Activated naive CD4-positive, alpha-beta T cell treated with anti-CD3 and anti-CD28 coated beads, Interleukin-2, amount 50 U/mL, for 16 hours (primary cell): ENCODE data around the gene MARCKSL1.
"Not testable (repeated sequence)": the region's sequence is repeated elsewhere in the genome, so short reads cannot be mapped to it uniquely, and the experiment has no call there.

ENCODE experiments used
- DNase-seq: peaks from one replicate; pipeline ENCODE4 v3.0.0-alpha.2; 2020

The MARCKSL1 gene

GRCh38 chr1:32331549-32331948, 4.5 kb downstream of the MARCKSL1 start:
- DNase-seq, result no peak

GRCh38 chr1:32330558-32331151, 5.4 kb downstream of the MARCKSL1 start:
- DNase-seq, result no peak

- no peak for DNase-seq
These were observed 6.0 kb downstream of the MARCKSL1 start for GRCh38 chr1:32329931-32330466.

- no peak for DNase-seq
These were observed 8.8 kb downstream of the MARCKSL1 start for GRCh38 chr1:32327204-32327603.

GRCh38 chr1:32321712-32322291, 14.2 kb downstream of the MARCKSL1 start:
- DNase-seq, result no peak

- no peak for DNase-seq
These were observed 17.7 kb downstream of the MARCKSL1 start for GRCh38 chr1:32318127-32318869.

GRCh38 chr1:32316903-32317277, 19.1 kb downstream of the MARCKSL1 start:
- no peak for DNase-seq

GRCh38 chr1:32311709-32312393, 24.2 kb downstream of the MARCKSL1 start:
- no peak for DNase-seq

- DNase-seq, result no peak
These were observed 26.1 kb downstream of the MARCKSL1 start for GRCh38 chr1:32309960-32310359.

GRCh38 chr1:32307324-32307723, 28.7 kb downstream of the MARCKSL1 start:
- no peak for DNase-seq

GRCh38 chr1:32305310-32305709, 30.7 kb downstream of the MARCKSL1 start:
- DNase-seq, result no peak

GRCh38 chr1:32303997-32304622, 31.9 kb downstream of the MARCKSL1 start:
- DNase-seq, result no peak

- DNase-seq, result no peak
These were observed 32.7 kb downstream of the MARCKSL1 start for GRCh38 chr1:32303358-32303757.

- no peak for DNase-seq
These were observed 36.7 kb downstream of the MARCKSL1 start for GRCh38 chr1:32299327-32299726.

- not testable (repeated sequence) for DNase-seq
These were observed 37.8 kb downstream of the MARCKSL1 start for GRCh38 chr1:32298211-32298610.

- DNase-seq, result peak; percentile 97
These were observed 44.1 kb downstream of the MARCKSL1 start, which contains the start of gene HDAC1 for GRCh38 chr1:32291708-32292538. Gene HDAC1 (plus strand): TSS chr1:32292083. CDS start chr1:32292170, 87 bp downstream.

GRCh38 chr1:32291145-32291707, 44.8 kb downstream of the MARCKSL1 start:
- DNase-seq, result no peak

GRCh38 chr1:32289256-32289655, 46.8 kb downstream of the MARCKSL1 start:
- no peak for DNase-seq

- DNase-seq, result no peak
These were observed 49.3 kb downstream of the MARCKSL1 start for GRCh38 chr1:32286763-32287162.

- no peak for DNase-seq
These were observed 50.4 kb downstream of the MARCKSL1 start for GRCh38 chr1:32285658-32286057.

GRCh38 chr1:32284777-32285176, 51.3 kb downstream of the MARCKSL1 start:
- not testable (repeated sequence) for DNase-seq
